ENCODE measurements around the gene C1QTNF12. TPM values are rescaled to one million over a fixed set of nuclear protein-coding genes. Genes with fewer than 3 reads are reported as not detected.

Gene C1QTNF12
- polyA plus RNA-seq, 3 donors, result 1.1 TPM; not detected in 2

GRCh38 chr1:1198423-1199140, 47.9 kb downstream of the C1QTNF12 start:
- Histone ChIP-seq H3K27ac (ENCODE audit: low read depth in 1 of 2, low read length in 2 of 2) (no peak overlapping the region), H3K9me3 (replicated peaks in 1 of 2; ENCODE audit: control insufficient read depth in 1 of 2, insufficient read depth in 1 of 2, low read length in 2 of 2) (peaks cover 0 to 8% of the 10 kb centered on the region in 2 donors), H3K4me1 (ENCODE audit: control insufficient read depth in 1 of 2, insufficient read depth in 2 of 2, low read length in 2 of 2) (no peaks in the 10 kb centered on the region), H3K27me3 (ENCODE audit: control insufficient read depth in 2 of 2, insufficient read depth in 2 of 2, low read length in 2 of 2) (peaks cover 0 to 9% of the 10 kb centered on the region in 2 donors), H2AFZ (ENCODE audit: insufficient read depth, low read depth, low read length, poor library complexity, severe bottlenecking) (no peak overlapping the region), H3K4me2 (replicated peaks; ENCODE audit: extremely low read depth, low read length, poor library complexity, severe bottlenecking) (no peak overlapping the region), H3K36me3 (replicated peaks in 1 of 2; ENCODE audit: control insufficient read depth in 1 of 2, insufficient read depth in 2 of 2, low read length in 2 of 2) (no peaks in the 10 kb centered on the region), H3K4me3 (replicated peaks in 1 of 3; ENCODE audit: low read depth in 2 of 3, low read length in 3 of 3) (no peak overlapping the region), H3K9ac (ENCODE audit: insufficient read depth, low read length, poor library complexity, severe bottlenecking) (no peak overlapping the region), H3K79me2 (ENCODE audit: insufficient read depth, low read length) (no peaks in the 10 kb centered on the region), H4K20me1 (ENCODE audit: insufficient read depth, low read length) (no peaks in the 10 kb centered on the region)
- no peak for TF ChIP-seq CTCF (IDR thresholded peaks at IDR 0.05)
- WGBS (ENCODE audit: insufficient coverage), result 92% methylated on average over 14 of the region's 23 CpGs
- Mint-ChIP-seq H3K27me3 (ENCODE audit: low read depth in 3 of 3) (peaks cover 14 to 38% (median 20%) of the 10 kb centered on the region in 3 donors), H3K36me3 (no peaks in the 10 kb centered on the region), H3K27ac (peak overlapping the region in 1 of 7 donors; percentile 45), H3K9me3 (peaks cover 10 to 20% (median 18%) of the 10 kb centered on the region in 7 donors), H3K4me3 (no peak overlapping the region), H3K4me1 (no peaks in the 10 kb centered on the region)
- DNase-seq, result no peak
- intact Hi-C loops (cut with micrococcal nuclease), result no loop called here

DNA sequence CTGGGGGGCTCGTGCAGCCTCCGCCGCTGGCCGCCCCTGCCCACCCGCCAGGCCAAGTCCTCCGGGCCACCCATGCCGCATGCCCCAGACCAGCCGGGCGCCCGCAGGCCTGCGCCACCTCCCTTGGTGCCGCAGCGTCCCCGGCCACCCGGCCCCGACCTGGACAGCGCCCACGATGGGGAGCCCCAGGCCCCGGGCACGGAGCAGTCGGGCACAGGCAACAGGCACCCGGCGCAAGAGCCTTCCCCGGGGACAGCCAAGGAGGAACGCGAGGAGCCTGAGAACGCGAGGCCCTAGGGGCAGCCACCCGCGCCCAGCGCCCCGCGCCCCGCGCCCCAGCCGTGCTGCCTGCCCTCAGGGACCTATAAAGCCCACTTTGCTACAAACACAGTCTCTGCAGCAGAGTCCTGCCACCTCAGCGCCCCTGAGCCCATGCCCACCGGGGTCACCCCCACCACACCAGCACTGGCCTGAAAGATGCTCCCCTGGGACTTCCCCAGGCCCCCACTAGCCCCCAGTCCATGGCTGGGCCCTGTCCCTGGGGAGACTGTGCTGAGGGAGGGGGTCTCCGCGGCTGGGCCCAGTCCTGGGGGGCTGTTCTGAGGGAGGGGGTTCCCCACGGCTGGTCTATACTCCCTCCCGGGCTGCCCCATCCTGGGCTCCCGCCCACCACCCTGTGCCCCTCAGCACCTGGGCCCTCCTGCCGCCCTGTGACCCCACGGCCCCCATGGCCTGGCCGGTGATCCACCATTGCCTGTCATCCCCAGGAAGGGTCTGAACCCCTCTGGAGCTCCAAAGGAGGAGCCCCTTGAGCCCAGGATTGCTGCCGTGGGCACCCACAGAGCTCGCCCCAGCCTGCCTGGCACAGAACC, 48.7 kb downstream of the C1QTNF12 start:
- peaks cover 12 to 26% (median 22%) of the 10 kb centered on the region in 7 donors for H3K9me3 Mint-ChIP-seq
- Histone ChIP-seq H3K36me3 (replicated peaks in 1 of 2; ENCODE audit: control insufficient read depth in 1 of 2, insufficient read depth in 2 of 2, low read length in 2 of 2) (no peaks in the 10 kb centered on the region), H2AFZ (ENCODE audit: insufficient read depth, low read depth, low read length, poor library complexity, severe bottlenecking) (no peak overlapping the region), H3K27ac (ENCODE audit: low read depth in 1 of 2, low read length in 2 of 2) (no peak overlapping the region), H3K9ac (ENCODE audit: insufficient read depth, low read length, poor library complexity, severe bottlenecking) (no peak overlapping the region), H3K4me1 (ENCODE audit: control insufficient read depth in 1 of 2, insufficient read depth in 2 of 2, low read length in 2 of 2) (no peaks in the 10 kb centered on the region), H3K27me3 (ENCODE audit: control insufficient read depth in 2 of 2, insufficient read depth in 2 of 2, low read length in 2 of 2) (peaks cover 0 to 9% of the 10 kb centered on the region in 2 donors), H3K79me2 (ENCODE audit: insufficient read depth, low read length) (no peaks in the 10 kb centered on the region), H4K20me1 (ENCODE audit: insufficient read depth, low read length) (no peaks in the 10 kb centered on the region), H3K4me2 (replicated peaks; ENCODE audit: extremely low read depth, low read length, poor library complexity, severe bottlenecking) (no peak overlapping the region), H3K4me3 (replicated peaks in 1 of 3; ENCODE audit: low read depth in 2 of 3, low read length in 3 of 3) (no peak overlapping the region), H3K9me3 (replicated peaks in 1 of 2; ENCODE audit: control insufficient read depth in 1 of 2, insufficient read depth in 1 of 2, low read length in 2 of 2) (peaks cover 0 to 10% of the 10 kb centered on the region in 2 donors)
- H3K27me3 Mint-ChIP-seq (ENCODE audit: low read depth in 3 of 3), result peaks cover 14 to 34% (median 20%) of the 10 kb centered on the region in 3 donors
- no peak overlapping the region for H3K4me3 Mint-ChIP-seq
- H3K36me3 Mint-ChIP-seq, result no peaks in the 10 kb centered on the region
- intact Hi-C loops (cut with micrococcal nuclease), result no loop called here
- H3K4me1 Mint-ChIP-seq, result no peaks in the 10 kb centered on the region
- DNase-seq, result no peak
- TF ChIP-seq CTCF (IDR thresholded peaks at IDR 0.05), result no peak
- H3K27ac Mint-ChIP-seq, result peak overlapping the region in 2 of 7 donors; percentile 12 to 45
- WGBS (ENCODE audit: insufficient coverage), result 95% methylated on average over 45 of the region's 48 CpGs
